Activated T-helper 1 cell treated with anti-CD3 and anti-CD28 coated beads, Interleukin-12 subunit alpha, Interleukin-12 subunit beta, Interleukin-2, Interleukin-4 antibody, amounts not matched to agents 30 ng/mL and 10 ng/mL and 1 ng/mL, durations not matched to agents 14 hours and 24 hours and 36 hours (primary cell): ENCODE measurements around the gene CA4. TPM values are rescaled to one million over a fixed set of nuclear protein-coding genes. Genes with fewer than 3 reads are reported as not detected.
"Not testable (repeated sequence)": the region's sequence is repeated elsewhere in the genome, so short reads cannot be mapped to it uniquely, and the experiment has no call there.

Experiments
- DNase-seq: peaks from one replicate; pipeline ENCODE4 v3.0.0; 2021; ENCODE audit warnings: low spot score
- H3K27ac Mint-ChIP-seq: one replicate; pipeline ENCODE4 v1.8.0; 2021; ENCODE audit warnings: mild to moderate bottlenecking, mixed read lengths
- H3K27me3 Mint-ChIP-seq: one replicate; pipeline ENCODE4 v1.8.0; 2022; ENCODE audit warnings: mild to moderate bottlenecking, moderate library complexity, mixed read lengths; ENCODE audit not compliant: insufficient read depth
- H3K36me3 Mint-ChIP-seq: one replicate; pipeline ENCODE4 v1.8.0; 2021; ENCODE audit warnings: low read depth, mixed read lengths
- H3K4me1 Mint-ChIP-seq: one replicate; pipeline ENCODE4 v1.8.0; 2021; ENCODE audit warnings: low read depth, mixed read lengths
- H3K4me3 Mint-ChIP-seq: one replicate; pipeline ENCODE4 v1.8.0; 2021; ENCODE audit warnings: mild to moderate bottlenecking, moderate library complexity, mixed read lengths
- H3K9me3 Mint-ChIP-seq: one replicate; pipeline ENCODE4 v1.8.0; 2021; ENCODE audit warnings: mixed read lengths
- intact Hi-C: fragments of 100-400 bp; cut with micrococcal nuclease; formaldehyde crosslinking; loops from one replicate; pipeline ENCODE4 v1.15.1; 2024
- total RNA-seq: library from RNA; stranded (reverse); gene quantifications from 2 replicates; pipeline ENCODE4 v1.2.3, GENCODE V29; 2022

The CA4 gene
- total RNA-seq, 1 donor from 2014 or later: not detected

- H3K9me3 Mint-ChIP-seq, H3K4me1 Mint-ChIP-seq, H3K4me3 Mint-ChIP-seq, intact Hi-C loops, H3K36me3 Mint-ChIP-seq, DNase-seq, H3K27ac Mint-ChIP-seq, H3K27me3 Mint-ChIP-seq: not testable (repeated sequence)
These were observed 34.4 kb upstream of the CA4 start for GRCh38 chr17:60115364-60115763.

- H3K27ac Mint-ChIP-seq, H3K9me3 Mint-ChIP-seq, DNase-seq, H3K4me3 Mint-ChIP-seq, H3K36me3 Mint-ChIP-seq, H3K4me1 Mint-ChIP-seq, H3K27me3 Mint-ChIP-seq, intact Hi-C loops: not testable (repeated sequence)
These were observed 33.6 kb upstream of the CA4 start for GRCh38 chr17:60116196-60116595.

DNA sequence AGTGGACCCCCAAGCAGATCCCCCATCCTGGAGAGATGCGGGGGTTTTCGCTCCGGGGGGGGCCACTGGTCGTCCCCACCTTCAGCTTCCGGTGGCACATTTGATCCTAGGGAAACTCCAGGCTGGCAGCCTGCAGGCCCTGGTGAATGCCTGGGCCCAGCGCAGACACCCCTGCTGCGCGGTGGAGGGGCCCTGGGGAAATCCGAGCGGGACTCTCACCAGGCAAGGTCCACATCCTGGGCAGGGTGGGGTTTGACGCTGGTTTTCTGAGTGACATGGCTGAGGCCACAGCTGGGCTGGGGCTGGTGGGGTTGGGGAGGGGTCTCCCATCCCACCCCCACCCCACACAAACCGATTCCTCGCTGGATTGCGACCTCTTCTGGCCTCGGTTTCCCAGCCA, 30.6 kb upstream of the CA4 start:
- H3K4me3 Mint-ChIP-seq, intact Hi-C loops, DNase-seq, H3K4me1 Mint-ChIP-seq, H3K27me3 Mint-ChIP-seq, H3K36me3 Mint-ChIP-seq, H3K9me3 Mint-ChIP-seq, H3K27ac Mint-ChIP-seq: not testable (repeated sequence)

DNA sequence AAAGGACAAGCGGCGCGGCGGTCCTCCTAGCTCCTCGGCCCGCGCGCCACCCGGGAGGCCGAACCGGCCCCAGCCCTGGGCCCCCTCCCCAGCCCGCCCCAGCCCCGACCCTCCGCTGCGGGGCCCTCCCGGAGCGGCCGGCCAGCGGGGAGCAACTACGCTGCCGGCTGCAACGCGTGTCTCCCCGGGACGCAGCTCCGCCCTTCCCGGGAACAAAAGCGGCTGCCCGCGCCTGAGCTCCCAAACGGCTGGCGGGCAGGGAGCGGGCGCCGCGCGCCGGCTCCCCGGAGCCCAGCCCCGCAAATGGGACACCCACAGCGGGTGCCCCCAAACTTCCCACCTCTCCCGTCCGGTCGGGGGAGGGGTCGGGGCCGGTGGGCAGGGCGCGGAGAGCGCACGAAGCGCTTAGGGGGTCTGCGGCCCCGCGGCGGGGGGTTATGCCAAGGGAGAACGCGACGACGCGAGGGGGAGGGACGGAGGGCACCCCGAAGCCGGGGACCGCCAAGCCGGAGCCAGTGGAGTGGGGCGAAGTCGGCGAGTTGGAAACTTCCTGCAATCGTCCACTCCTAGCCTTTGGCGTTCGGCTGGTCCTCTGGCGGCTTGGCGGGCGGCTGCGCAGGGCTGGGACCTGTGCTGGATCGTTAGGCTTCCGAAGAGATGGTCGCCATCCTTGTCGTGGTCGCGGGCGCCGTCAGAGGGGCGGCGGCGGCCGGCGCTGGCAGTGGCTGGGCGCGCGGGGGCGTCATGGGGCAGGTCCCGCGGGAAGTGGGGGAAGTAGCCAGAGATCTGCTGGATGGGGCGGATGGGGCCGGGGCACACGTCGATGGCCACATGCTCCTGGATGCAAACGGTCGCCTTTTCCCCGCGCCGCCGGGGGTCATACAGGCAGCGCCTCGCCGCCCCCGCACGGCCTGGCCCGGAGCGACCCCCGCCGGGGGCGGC, 29.7 kb upstream of the CA4 start:
- H3K4me1 Mint-ChIP-seq, H3K4me3 Mint-ChIP-seq, DNase-seq, intact Hi-C loops, H3K36me3 Mint-ChIP-seq, H3K27me3 Mint-ChIP-seq, H3K27ac Mint-ChIP-seq, H3K9me3 Mint-ChIP-seq: not testable (repeated sequence)

DNA sequence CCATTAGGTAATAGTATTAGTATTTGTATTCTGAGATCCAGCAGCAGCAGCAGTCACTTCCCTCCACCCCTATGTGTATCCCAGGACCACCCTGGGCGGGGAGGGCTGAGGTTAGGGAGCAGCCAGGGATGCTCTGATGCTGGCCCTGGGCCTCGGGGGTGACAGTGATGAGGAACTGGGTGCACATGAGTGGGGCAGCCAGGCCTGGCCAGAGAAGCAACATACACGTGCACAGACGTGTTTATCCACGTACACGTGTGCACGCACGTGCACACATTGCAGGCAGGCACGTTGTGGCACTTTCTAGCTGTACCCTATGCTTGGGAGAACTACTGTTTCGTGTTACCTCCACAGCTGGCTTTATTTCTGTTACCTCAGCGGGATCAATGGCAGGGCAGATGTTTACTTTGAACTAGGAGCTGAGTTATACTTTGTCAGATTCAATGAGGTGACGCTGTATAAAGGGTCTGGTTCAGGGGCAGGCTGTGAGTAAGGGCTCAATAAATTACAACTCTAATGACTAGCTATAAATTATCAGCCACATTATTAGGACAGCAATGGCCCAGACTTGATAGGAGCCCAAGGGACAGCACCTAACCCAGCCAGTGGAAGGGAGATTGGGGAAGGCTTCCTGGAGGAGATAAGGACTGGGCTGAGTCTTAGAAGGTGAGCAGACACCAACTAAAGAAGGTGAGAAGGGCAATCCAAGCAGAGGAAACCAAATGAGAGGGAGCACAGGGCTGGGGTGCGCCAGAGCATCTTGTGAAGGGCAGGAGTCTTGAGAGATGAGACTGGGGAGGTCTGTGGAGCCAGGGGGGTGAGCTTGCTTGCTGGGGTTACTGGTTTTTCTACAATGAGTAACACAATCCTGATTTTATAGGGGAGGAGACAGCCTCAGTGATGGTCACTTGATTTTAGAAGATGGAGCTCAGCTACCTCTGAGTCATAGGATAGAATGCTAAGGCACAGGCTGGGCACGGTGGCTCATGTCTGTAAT, 22.4 kb upstream of the CA4 start:
- Mint-ChIP-seq H3K4me3 (no peak overlapping the region), H3K36me3 (peaks cover 1% of the 10 kb centered on the region), H3K4me1 (no peaks in the 10 kb centered on the region), H3K9me3 (no peaks in the 10 kb centered on the region), H3K27me3 (no peaks in the 10 kb centered on the region), H3K27ac (no peak overlapping the region)
- intact Hi-C loops: no loop called here
- DNase-seq: no peak

- no peaks in the 10 kb centered on the region for H3K4me1 Mint-ChIP-seq
- no peaks in the 10 kb centered on the region for H3K9me3 Mint-ChIP-seq
- peaks cover 6% of the 10 kb centered on the region for H3K36me3 Mint-ChIP-seq
- intact Hi-C loops: no loop called here
- no peaks in the 10 kb centered on the region for H3K27me3 Mint-ChIP-seq
- no peak overlapping the region for H3K4me3 Mint-ChIP-seq
- no peak for DNase-seq
- no peak overlapping the region for H3K27ac Mint-ChIP-seq
These were observed 21.5 kb upstream of the CA4 start for GRCh38 chr17:60128171-60128859.

DNA sequence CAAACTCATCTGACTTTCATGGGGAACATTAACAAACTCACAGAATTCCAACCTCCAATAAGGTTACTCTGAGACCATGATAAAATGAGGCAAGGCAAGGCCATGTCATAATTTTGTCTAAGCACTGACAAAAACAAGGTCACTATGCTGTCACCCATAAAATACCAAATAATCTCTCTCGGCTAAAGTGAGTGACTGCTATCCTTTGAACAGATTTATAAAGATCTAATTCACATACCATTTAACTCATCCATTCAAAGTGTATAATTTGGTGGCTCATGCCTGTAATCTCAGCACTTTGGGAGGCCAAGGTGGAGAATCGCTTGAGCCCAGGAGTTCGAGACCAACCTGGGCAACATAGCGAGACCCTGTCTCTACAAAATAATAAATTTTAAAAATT, 20.6 kb upstream of the CA4 start:
- peaks cover 4% of the 10 kb centered on the region for H3K4me1 Mint-ChIP-seq
- H3K27ac Mint-ChIP-seq: no peak overlapping the region
- H3K36me3 Mint-ChIP-seq: peaks cover 7% of the 10 kb centered on the region
- no peaks in the 10 kb centered on the region for H3K9me3 Mint-ChIP-seq
- intact Hi-C loops: no loop called here
- DNase-seq: no peak
- no peaks in the 10 kb centered on the region for H3K27me3 Mint-ChIP-seq
- no peak overlapping the region for H3K4me3 Mint-ChIP-seq

GRCh38 chr17:60130466-60130865, 19.3 kb upstream of the CA4 start:
- Mint-ChIP-seq H3K27me3 (no peaks in the 10 kb centered on the region), H3K4me1 (peaks cover 17% of the 10 kb centered on the region), H3K27ac (no peak overlapping the region), H3K36me3 (peaks cover 7% of the 10 kb centered on the region), H3K9me3 (no peaks in the 10 kb centered on the region), H3K4me3 (no peak overlapping the region)
- intact Hi-C loops: loop anchor here (10.0 kb wide), 1 partner anchor 46 kb away; no protein-coding TSS in a partner anchor
- DNase-seq: no peak

DNA sequence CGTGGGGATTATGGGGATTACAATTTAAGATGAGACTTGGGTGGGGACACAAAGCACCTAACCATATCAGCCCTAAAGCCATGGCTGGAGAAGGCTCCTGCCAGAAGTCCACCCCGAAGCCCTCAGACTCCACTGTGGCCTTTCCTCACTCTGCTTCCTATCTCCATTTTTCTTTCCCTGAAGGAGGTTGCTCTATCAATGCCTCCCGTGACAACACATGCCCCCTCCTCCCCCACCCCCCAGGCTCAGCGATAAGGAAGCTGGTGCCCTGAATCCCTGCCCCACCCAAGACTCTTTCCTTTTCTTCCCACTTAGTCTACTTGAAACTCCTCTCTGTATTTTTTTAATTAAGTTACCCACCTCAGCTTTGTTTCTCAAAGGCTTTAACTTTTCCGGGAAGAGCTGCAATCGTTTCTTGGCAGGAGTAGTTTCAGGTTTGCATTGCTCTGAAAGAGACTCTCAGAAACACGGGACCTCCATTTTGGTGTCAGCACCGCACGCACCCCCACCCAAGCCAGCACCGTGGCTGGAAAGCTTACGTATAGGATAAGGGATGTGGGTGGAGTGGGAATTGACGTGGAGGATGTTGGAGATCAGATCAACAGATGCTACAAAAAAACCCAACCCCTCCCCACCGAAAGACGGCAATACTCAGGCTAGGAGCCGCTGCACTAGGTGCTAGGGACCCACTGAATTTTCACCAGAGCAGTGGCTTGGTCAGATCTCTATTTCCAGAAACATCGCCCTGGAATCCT, 15.2 kb upstream of the CA4 start:
- H3K4me1 Mint-ChIP-seq: peaks cover 25% of the 10 kb centered on the region
- DNase-seq: no peak
- peak overlapping the region; percentile 91 for H3K4me3 Mint-ChIP-seq
- H3K36me3 Mint-ChIP-seq: peaks cover 8% of the 10 kb centered on the region
- intact Hi-C loops: loop anchor here (10.0 kb wide), 1 partner anchor 50 kb away; no protein-coding TSS in a partner anchor
- H3K27me3 Mint-ChIP-seq: peaks cover 21% of the 10 kb centered on the region
- no peaks in the 10 kb centered on the region for H3K9me3 Mint-ChIP-seq
- H3K27ac Mint-ChIP-seq: peak overlapping the region; percentile 87

DNA sequence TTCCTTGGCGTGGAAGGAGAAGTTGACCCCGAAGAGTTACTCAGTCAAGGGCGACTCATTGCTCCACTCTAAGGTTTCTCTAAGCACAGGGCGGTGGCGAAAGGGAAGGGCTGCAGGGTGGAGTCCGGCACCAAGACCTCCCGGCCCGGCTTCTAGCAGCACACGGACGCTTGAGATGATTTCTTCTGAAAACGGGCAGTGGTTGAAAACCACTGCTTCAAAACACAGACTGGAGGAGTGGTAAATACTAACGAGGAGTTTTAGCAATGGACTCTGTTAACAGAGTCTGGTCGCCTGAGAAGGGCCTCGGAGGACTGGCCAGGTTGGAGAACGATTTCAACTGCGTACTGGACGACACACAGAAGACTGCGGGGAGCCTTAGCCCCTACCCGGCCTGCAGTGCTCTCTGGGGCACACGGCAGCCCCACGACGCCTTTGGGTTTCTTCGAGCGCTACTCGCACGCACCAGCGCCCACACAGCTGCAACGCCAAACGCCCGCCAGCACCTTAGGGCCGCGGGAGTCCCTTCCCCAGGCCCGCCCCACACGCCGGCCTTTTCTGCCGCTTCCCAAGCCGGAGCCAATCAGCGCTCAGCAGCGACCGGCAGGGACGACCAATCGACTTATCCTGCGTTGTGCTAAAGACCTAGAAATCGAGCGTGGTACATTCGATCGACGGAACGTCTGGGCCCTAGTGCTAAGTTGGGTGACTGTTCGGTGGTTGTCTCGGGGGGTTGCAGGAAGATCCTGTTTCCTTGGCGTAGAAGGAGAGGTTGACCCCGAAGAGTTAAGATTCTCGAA, 14.4 kb upstream of the CA4 start:
- DNase-seq: peak; percentile 86
- no peaks in the 10 kb centered on the region for H3K9me3 Mint-ChIP-seq
- peaks cover 27% of the 10 kb centered on the region for H3K27me3 Mint-ChIP-seq
- H3K4me1 Mint-ChIP-seq: peaks cover 29% of the 10 kb centered on the region
- H3K36me3 Mint-ChIP-seq: peaks cover 8% of the 10 kb centered on the region
- H3K4me3 Mint-ChIP-seq: peak overlapping the region; percentile 91
- H3K27ac Mint-ChIP-seq: peak overlapping the region; percentile 87
- intact Hi-C loops: loop anchor here (10.0 kb wide), 1 partner anchor 51 kb away; no protein-coding TSS in a partner anchor

DNA sequence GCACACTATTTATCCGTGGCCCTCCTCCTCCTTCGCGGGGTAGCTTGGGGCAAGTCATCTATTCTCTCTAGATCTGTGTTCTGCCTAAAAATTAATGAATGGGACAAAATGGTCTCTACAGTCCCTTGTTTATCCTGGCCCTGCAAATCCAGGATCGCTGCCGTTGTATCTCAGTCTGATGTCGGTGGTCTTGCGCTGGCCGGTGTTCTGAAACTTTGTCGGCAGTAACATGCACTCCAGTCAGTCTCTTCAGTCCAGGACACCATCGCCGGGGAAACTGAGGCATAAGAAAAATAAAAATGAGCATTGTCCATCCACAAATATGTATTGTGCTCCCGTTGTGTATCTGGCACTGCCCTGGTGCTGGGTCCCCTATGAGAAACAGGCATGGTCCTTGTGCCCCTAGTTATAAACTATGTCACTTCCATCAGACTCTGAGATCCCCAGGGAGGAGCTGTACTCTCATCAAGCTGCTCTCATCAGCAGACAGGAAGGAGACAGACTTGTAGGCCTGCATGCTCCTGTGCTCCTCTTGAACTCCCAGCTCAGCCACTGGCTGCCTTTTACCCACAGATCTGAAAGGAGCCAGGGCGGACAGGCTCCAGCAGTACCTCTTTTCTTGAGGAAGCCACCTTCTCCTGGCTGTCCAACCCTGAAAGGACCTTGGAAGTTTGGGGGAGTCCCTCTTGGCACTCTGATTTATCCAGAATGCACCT, 13.7 kb upstream of the CA4 start:
- H3K4me3 Mint-ChIP-seq: peak overlapping the region; percentile 91
- no peaks in the 10 kb centered on the region for H3K9me3 Mint-ChIP-seq
- no peak overlapping the region for H3K27ac Mint-ChIP-seq
- peaks cover 29% of the 10 kb centered on the region for H3K4me1 Mint-ChIP-seq
- intact Hi-C loops: loop anchor here (10.0 kb wide), 1 partner anchor 51 kb away; no protein-coding TSS in a partner anchor
- peaks cover 35% of the 10 kb centered on the region for H3K27me3 Mint-ChIP-seq
- DNase-seq: no peak
- H3K36me3 Mint-ChIP-seq: peaks cover 8% of the 10 kb centered on the region
